Measurements from ENCODE around the gene NOSTRIN.

NOSTRIN gene

DNA sequence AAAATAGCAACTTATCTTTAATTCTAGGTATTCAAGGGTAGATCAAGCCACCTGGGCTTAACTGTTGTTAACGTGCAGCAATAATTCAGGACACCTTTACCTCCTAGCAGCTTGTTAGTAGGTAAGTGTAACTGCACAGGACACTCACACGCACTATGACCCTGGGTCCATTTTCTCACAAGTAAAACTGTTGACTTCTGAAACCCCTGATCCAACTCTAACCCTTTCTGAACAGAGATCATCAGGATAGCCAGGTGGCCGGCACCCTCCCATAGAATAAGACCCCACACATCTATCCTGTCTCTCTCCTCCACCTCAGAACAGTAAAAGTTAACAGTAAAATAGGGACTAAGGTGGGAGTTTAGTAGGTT is 87.2 kb downstream of the NOSTRIN start:
- DNase-seq = no peak

DNA sequence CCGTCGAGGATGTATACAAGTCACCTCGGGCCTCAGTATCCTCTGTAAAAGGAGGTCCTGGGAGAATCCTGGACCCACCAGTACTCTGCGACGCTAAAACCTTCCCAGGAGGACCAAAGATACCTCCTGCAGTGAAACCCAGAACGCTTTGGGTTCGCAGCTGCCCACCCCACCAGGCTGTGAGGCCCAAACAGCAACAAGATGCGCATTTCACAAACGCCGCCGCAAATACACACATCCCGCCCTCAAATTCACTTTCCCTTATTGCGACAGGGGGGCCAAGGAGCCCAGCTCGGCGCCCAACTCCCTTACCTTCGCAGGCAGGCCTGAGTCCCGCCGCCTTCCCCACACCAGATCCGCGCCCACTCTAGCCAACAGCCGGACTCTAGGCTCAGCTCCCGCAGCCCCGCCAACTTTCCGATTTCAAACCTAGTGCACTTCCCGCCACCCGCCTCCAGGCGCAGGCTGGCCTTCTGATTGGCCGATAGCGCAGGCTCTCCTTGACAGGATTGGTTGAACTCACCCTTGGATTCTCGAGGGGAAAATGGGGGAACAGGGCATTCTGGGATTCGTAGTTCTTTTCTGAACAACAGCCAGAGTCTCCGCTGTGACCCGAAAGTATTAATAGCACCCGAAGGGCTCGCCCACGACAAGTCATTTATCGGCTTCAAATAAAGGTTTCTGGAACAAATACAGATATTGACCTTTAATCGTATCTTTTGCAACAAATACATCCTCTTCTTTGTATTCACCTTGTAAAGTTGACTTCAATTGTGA is 87.8 kb downstream of the NOSTRIN start, which contains the start of gene SPC25:
SPC25 (minus strand) TSS at position 425 of the 777 bp plus-strand sequence. CDS start 911 bp downstream, outside the sequence.
- peak; percentile 92 for DNase-seq

DNA sequence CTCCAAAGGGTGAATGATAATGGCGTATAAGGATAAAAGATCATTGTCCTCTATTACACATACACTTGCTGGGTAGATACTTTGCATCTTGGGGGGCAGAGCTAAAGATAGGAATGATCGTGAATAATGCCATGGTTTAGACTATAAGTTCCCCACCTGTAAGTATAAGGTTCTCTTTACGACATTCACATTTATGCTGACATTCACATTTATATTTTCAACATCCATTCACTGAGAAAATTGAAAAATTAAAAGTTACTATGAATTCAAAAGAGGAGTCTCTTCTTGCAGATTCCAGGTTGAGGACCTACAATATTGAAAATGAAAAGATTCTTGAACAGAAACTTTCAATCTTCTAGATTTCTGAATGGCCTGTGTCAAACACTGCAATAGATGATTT is 89.9 kb downstream of the NOSTRIN start:
- DNase-seq = no peak

DNA sequence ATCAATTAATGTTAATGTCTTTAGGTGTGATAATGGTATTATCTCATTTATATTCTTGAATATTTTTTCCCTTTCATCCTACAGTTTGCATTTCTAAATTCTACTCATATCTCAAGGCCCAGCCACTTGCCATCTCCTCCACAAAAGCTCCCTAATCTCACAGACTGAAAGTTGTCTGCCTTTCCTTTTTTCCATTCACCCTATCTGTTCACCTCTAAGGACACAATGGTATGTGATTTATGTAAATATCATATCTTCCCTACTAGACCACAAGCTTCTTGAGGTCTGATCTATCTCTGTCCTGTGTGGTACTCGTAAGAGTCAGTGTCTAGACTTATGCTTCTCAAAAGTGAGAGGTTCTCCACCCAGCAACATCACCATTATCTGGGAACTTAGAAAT is 91.7 kb downstream of the NOSTRIN start:
- DNase-seq = no peak

DNA sequence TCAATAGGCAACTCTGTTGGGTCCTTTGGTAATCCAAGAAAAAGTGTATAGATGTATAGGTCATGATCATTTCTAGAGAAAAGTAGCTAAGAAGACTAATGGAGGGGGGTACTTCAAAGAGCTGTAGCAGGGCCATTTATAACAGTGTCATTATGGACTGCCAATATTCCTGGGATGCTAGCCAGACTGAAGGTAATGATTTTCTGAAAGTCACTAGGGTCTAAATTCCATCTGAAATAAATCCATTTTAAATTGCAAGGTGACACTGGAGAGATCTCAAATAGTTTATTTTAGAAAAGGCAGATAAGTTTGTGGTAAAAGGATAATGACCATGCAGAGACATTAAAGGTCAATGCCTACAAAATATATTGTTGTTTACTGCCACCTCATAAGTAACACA is 92.3 kb downstream of the NOSTRIN start:
- no peak for DNase-seq

DNA sequence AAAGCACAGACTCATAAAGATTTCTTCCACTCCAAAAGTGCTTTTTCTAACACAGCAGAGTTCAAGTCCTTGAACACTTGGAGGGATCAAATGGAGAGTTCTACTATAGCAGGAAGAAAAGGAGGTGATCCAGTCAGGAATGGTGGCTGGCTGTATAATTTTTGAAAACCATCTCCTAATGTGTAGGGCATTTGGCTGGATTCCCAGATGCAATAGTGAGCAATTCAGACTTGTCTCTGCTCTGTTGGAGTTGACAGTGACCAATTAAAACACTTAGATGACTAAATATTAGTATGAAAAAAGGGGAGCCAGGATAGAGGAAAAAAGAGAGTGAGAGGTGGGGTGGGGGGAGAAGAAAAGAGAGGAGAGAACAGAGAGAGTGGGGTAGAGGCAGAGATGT is 93.3 kb downstream of the NOSTRIN start:
- peak; percentile 42 for DNase-seq

DNA sequence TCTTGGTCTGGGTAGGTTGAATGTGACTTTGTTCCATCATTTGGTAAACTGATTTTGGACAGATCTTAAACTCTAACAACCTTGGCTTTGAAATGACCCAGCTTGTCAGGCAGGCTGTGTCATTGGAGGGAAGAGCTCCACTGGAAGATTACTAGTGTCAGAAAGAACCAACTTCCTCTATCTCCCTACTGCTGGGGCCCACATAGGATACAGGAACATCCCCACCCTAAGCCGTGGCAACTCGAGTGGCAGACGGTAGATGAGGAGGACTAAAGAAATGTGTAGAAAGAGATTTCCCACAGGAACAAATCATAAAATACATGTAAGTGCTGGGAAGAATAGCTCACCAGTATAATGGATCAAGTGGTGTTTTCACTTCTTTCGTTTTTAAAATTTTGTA is 94.3 kb downstream of the NOSTRIN start:
- no peak for DNase-seq

DNA sequence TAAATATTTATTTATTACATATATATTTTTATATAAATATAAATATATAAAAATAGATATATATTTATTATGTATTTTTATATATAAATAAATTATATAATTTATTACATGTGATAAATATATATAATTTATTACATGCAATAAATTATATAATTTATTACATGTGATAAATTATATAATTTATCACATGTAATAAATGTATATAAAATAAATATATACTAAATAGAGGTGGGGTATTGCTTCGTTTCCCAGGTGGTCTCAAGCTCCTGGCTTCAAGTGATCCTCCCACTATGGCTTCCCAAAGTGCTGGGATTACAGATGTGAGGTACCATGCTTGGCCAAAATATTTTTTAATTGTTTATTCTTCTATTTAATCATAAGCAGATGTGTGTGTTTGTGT is 95.0 kb downstream of the NOSTRIN start:
- DNase-seq = no peak

DNA sequence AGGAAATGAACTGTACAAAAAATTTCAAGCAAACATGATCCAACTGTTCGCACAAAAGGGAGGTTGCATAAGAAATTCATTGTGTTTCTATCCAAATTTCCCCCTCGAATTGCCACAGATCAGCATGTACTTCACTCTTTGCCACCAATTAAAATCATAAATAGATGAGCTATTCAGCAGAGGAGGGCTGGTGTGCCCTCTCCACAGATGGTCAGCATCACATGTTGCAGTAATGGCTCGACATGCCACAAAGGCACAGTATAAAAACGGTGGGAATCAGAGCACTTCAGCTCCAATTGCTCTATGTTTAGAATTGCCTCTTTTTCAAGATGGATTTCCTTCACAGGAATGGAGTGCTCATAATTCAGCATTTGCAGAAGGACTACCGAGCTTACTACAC is 98.6 kb downstream of the NOSTRIN start, which contains the start of gene G6PC2:
G6PC2 (plus strand) TSS at position 289 of the 400 bp plus-strand sequence; CDS start at position 330, 41 bp downstream.
- DNase-seq = no peak

DNA sequence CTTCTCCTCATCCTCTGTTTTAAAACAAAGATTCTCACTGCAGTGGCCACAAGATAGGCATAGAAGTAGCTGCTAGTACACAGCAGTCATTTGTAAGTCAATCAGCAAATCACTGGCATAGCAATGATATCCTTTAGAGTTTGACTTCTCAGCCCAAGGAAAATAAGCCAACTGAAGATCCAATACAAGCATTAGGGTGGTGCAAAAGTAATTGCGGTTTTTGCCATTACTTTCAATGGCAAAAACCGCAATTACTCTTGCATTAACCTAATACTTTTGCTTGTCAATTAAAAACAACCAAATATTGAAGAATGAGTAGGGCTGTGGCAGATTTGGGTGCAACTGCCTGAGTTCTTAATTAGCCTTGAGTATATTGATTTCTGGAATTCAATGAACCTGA is 101.5 kb downstream of the NOSTRIN start:
- no peak for DNase-seq

DNA sequence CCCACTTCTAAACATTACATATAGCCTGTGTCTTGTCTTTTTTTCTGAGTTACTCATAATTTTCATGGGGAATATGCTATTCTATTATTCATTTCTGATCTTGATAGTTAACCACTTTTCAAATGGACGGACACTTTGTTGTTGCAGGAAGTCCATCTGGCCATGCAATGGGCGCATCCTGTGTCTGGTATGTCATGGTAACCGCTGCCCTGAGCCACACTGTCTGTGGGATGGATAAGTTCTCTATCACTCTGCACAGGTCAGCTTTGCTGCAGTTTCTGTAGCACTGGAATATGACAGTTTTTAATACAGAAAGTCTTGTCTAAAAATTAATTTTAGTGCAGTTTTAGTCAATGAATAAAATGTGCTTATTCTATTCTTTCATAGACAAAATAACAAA is 101.9 kb downstream of the NOSTRIN start:
- DNase-seq = no peak

DNA sequence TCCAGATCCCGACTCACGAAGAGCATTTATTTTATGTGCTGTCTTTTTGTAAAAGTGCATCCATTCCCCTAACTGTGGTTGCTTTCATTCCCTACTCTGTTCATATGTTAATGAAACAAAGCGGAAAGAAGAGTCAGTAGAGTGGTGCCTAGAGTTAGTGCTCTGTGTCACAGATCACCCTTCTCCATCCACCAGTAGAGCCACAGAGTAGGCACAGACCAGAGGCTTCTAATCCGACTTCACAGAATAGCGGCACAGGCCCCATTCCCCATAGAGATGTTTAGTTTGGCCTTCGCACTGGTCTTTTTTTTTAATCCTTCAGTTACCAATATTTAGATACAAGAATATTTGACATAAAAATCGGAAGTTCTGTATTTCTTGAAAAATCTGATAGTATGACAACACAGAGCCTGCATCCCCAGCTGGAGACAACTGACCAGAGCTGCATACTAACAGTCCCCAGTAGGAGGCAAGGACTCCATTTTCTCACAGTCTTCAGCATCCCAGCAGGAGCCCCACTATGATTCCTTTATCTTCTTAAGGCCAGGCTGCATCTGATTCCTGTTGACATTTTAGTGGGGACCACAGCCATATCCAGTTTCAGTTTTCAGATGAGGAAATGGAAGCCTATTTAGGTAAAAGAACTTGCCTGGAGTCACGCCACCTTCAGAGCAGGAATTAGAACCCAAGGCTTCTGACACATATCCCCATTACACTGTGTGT is 105.7 kb downstream of the NOSTRIN start:
- DNase-seq = no peak

DNA sequence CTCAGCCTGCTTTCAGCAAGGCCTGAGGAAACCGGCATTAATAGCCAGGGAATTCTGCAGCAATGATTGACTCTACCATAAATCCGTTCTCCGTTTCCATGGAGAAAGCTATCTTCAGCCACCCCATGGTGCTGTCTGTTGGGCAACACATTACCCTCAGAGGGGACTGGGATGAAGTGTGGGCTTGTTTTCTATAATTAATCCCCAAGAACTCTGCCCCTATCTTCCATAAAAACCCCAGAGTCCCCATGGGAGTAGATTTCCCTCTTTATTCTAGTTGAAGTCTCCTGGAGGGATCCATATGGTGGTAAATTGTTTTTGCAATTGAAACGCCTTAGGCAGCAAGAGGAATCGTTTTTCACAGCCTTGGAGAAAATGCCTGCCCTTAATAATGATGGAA is 107.9 kb downstream of the NOSTRIN start:
- DNase-seq = no peak

DNA sequence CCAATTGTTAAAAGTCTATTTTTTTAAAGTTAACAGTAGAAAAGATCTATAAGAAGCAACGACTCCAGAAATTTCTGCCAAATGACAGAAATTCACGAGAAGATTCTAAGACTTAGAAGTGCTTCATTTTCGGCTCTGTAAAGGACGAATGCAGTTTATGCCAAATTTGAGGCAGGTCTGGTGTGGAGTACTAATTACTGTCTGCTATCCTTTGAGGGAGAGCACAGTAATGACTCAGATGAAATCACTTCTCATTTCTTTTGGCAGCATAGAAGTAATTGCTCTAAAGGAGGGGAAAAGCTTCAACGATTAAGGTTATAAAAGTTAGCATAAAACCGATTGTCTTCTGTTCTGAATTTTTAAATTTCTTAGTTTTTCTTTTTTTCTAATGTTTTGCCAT is 110.0 kb downstream of the NOSTRIN start:
- no peak for DNase-seq

DNA sequence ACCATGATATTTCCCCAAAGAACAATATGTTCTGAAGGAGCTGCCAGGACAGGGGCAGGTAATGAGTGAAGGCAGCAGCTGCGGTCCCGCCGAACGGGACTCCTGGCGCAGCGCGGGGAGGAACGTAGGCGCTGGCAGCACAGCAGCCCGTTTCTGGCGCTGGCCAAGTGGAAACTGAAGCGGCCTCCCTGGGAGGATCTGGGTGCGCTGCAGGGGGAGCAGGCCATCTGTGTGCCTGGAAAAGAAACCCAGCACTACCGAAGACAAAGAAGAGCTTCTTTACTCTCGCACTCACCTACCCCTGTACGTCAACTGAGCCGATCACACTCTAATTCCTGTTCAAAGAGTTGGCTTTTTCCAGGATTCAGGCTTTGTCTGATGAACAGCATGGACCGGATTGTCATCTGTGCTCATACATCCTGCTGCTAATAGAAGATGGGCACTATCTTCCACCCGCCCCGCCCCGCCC is 110.5 kb downstream of the NOSTRIN start:
- no peak for DNase-seq

DNA sequence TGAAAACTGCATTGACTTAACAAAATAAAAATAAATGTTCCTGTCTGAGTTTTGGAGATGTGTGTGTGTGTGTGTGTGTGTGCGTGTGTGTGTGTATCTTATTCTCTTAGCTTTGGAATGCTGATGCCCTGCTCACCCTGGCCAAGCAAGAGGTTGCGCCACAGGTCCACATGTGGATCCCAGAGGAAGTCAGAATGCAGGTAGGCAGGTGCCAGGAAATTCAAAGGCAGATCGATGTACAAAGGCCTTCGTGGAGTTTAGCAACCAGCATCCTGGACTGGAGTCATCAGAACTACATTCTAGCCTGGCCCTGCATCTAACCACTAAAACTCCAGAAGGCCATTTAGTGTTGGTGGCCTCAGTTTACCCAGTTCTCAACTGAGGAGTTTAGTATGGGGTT is 111.1 kb downstream of the NOSTRIN start:
- no peak for DNase-seq

All from fibroblast of skin of right biceps (primary cell).